Panc1 (cell line): ENCODE measurements around the gene RPA3. TPM values are rescaled to one million over a fixed set of nuclear protein-coding genes. Genes with fewer than 3 reads are reported as not detected.

Source experiments
- ATAC-seq: fragments of 200-7000 bp; cut with Tn5 transposase; 2 replicates; pipeline ENCODE4 v1.9.1; 2020; ENCODE audit warnings: mild to moderate bottlenecking, moderate library complexity
- BruUV-seq: library from RNA; stranded (reverse); fragments of 400-500 nt; replicated peaks from 2 replicates; lab custom pipeline; 2021; lab: Mats Ljungman, UMichigan
- CTCF ChIA-PET: fragments of 300-600 bp; sonication (Branson Sonifier 250); formaldehyde crosslinking; loops from one replicate; lab custom pipeline; 2022; ENCODE audit warnings: antibody characterized with exemption; lab: Charles Lee
- POLR2A ChIA-PET: fragments of 300-600 bp; sonication (Branson Sonifier 250); formaldehyde crosslinking; loops from one replicate; lab custom pipeline; 2022; ENCODE audit warnings: antibody characterized with exemption; lab: Charles Lee
- DNase-seq: peaks from one replicate; pipeline ENCODE4 v3.0.0-alpha.2; 2010; ENCODE audit warnings: low read depth, low spot score
- H3K27ac ChIP-seq: 2 replicates; pipeline ENCODE4 v1.5.1; 2011; ENCODE audit warnings: mild to moderate bottlenecking, low read length, inconsistent platforms
- H3K27me3 ChIP-seq: fragments of 200-500 bp; sonication (Bioruptor generic); 2 replicates; pipeline ENCODE4 v1.6.0; 2014; ENCODE audit warnings: low read length, inconsistent platforms; ENCODE audit not compliant: control insufficient read depth, insufficient read depth
- H3K36me3 ChIP-seq: fragments of 200-500 bp; sonication (Bioruptor generic); 2 replicates; pipeline ENCODE4 v1.5.1; 2014; ENCODE audit warnings: inconsistent platforms, mild to moderate bottlenecking, low read length, moderate library complexity; ENCODE audit not compliant: control insufficient read depth, insufficient read depth
- H3K4me1 ChIP-seq: 2 replicates; pipeline ENCODE4 v1.5.1; 2011; ENCODE audit warnings: inconsistent platforms, mild to moderate bottlenecking, low read length, moderate library complexity; ENCODE audit not compliant: control insufficient read depth, insufficient read depth
- H3K4me3 ChIP-seq, 2 experiments: 2 replicates each; pipeline ENCODE4 v1.5.1; 2011 to 2012; ENCODE audit warnings: low read depth in 2 of 2, low read length in 2 of 2, mild to moderate bottlenecking in 2 of 2, inconsistent platforms in 1 of 2, moderate library complexity in 1 of 2
- H3K9me3 ChIP-seq: fragments of 200-500 bp; sonication (Bioruptor generic); 2 replicates; pipeline ENCODE4 v1.5.1; 2014; ENCODE audit warnings: low read depth, mild to moderate bottlenecking, inconsistent platforms, low read length, moderate library complexity; ENCODE audit not compliant: control insufficient read depth, insufficient read depth
- POLR2AphosphoS5 ChIP-seq: IDR thresholded peaks from 2 replicates; pipeline ENCODE4 v1.6.1; 2012; ENCODE audit warnings: mild to moderate bottlenecking, low read depth, low read length, moderate library complexity
- SIN3A ChIP-seq: IDR thresholded peaks from 2 replicates; pipeline ENCODE4 v1.6.1; 2012; ENCODE audit warnings: low read depth, mild to moderate bottlenecking, low read length, moderate library complexity, borderline replicate concordance; ENCODE audit not compliant: insufficient read depth
- TCF7L2 ChIP-seq: IDR thresholded peaks from 2 replicates; pipeline ENCODE4 v1.6.1; 2011; ENCODE audit warnings: mild to moderate bottlenecking, low read depth, low read length, inconsistent platforms
- in situ Hi-C: cut with HindIII; loops from 2 replicates; pipeline ENCODE4 v1.10.0; 2016; ENCODE audit warnings: low sequenced_read_pairs, low pct_unique_long_range_greater_than_20kb
- intact Hi-C: fragments of 100-400 bp; cut with micrococcal nuclease; formaldehyde crosslinking; loops from one replicate; pipeline ENCODE4 v1.10.0; 2022; ENCODE audit not compliant: unreplicated experiment
- total RNA-seq: library from RNA; stranded (reverse); gene quantifications from one replicate; pipeline ENCODE4 v1.2.1, GENCODE V29; 2021; ENCODE audit not compliant: unreplicated experiment
- TF ChIP-seq, protein P1 (sequence below), 2 experiments: IDR thresholded peaks; 2 replicates each; pipeline ENCODE4 v1.6.1; 2011 to 2012; ENCODE audit warnings: low read depth in 2 of 2, control low read depth in 1 of 2, low read length in 1 of 2, mild to moderate bottlenecking in 1 of 2, moderate library complexity in 1 of 2; ENCODE audit not compliant: insufficient read depth in 1 of 2
- TF ChIP-seq, protein P2 (sequence below): fragments of 450-650 bp; IDR thresholded peaks from 2 replicates; pipeline ENCODE4 v1.5.1; 2017; ENCODE audit warnings: mild to moderate bottlenecking

Gene RPA3
- total RNA-seq, 1 experiment from 2014 or later, result 93.5 TPM

GRCh38 chr7:7628476-7628875, 89.9 kb downstream of the RPA3 start:
- POLR2A ChIA-PET, result no interaction called here
- H3K36me3 ChIP-seq, result no peaks in the 10 kb centered on the region
- intact Hi-C loops, result no loop called here
- no peak overlapping the region for H3K27ac ChIP-seq
- no peak overlapping the region for H3K4me3 ChIP-seq
- no peaks in the 10 kb centered on the region for H3K27me3 ChIP-seq
- ATAC-seq (no peak), DNase-seq (no peak)
- CTCF ChIA-PET, result no interaction called here
- no TSS peak for BruUV-seq
- TF ChIP-seq SIN3A (no peak), POLR2AphosphoS5 (no peak), TCF7L2 (no peak)
- TF ChIP-seq, protein P1, sequence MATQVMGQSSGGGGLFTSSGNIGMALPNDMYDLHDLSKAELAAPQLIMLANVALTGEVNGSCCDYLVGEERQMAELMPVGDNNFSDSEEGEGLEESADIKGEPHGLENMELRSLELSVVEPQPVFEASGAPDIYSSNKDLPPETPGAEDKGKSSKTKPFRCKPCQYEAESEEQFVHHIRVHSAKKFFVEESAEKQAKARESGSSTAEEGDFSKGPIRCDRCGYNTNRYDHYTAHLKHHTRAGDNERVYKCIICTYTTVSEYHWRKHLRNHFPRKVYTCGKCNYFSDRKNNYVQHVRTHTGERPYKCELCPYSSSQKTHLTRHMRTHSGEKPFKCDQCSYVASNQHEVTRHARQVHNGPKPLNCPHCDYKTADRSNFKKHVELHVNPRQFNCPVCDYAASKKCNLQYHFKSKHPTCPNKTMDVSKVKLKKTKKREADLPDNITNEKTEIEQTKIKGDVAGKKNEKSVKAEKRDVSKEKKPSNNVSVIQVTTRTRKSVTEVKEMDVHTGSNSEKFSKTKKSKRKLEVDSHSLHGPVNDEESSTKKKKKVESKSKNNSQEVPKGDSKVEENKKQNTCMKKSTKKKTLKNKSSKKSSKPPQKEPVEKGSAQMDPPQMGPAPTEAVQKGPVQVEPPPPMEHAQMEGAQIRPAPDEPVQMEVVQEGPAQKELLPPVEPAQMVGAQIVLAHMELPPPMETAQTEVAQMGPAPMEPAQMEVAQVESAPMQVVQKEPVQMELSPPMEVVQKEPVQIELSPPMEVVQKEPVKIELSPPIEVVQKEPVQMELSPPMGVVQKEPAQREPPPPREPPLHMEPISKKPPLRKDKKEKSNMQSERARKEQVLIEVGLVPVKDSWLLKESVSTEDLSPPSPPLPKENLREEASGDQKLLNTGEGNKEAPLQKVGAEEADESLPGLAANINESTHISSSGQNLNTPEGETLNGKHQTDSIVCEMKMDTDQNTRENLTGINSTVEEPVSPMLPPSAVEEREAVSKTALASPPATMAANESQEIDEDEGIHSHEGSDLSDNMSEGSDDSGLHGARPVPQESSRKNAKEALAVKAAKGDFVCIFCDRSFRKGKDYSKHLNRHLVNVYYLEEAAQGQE (IDR thresholded peaks at IDR 0.05; ENCODE audit: insufficient read depth in 1 of 2, low read depth in 2 of 2, low read length in 1 of 2), result no peak
- TF ChIP-seq, protein P2, sequence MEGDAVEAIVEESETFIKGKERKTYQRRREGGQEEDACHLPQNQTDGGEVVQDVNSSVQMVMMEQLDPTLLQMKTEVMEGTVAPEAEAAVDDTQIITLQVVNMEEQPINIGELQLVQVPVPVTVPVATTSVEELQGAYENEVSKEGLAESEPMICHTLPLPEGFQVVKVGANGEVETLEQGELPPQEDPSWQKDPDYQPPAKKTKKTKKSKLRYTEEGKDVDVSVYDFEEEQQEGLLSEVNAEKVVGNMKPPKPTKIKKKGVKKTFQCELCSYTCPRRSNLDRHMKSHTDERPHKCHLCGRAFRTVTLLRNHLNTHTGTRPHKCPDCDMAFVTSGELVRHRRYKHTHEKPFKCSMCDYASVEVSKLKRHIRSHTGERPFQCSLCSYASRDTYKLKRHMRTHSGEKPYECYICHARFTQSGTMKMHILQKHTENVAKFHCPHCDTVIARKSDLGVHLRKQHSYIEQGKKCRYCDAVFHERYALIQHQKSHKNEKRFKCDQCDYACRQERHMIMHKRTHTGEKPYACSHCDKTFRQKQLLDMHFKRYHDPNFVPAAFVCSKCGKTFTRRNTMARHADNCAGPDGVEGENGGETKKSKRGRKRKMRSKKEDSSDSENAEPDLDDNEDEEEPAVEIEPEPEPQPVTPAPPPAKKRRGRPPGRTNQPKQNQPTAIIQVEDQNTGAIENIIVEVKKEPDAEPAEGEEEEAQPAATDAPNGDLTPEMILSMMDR, result no peak
- H3K9me3 ChIP-seq, result no peaks in the 10 kb centered on the region
- H3K4me1 ChIP-seq, result no peaks in the 10 kb centered on the region
- in situ Hi-C loops, result no loop called here

DNA sequence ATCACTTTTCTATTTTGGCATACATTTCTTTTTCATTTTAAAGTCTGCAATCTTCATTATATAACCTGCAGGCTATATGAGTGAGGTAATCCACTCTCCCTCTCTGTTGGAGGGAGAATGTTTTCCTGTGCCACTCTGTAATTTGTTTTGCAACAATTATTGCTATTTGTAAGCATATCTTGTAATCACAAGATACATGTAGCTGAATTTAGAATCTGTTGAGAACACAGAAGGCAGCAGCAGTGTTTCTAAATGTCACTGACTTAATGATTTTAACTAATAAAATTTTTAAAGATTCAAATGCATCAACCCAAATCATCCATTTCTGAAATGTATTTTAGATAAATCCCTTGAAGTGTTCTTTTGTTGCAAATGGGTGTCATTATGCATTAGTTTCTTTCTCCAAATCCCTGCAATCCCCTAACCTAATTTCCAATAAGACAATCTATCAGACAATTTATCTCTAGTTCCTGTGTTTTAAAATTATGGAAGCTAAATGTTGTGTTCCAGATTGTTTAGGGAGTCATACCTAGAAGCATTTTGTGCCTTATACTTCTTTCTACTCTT, 97.7 kb downstream of the RPA3 start:
- DNase-seq (no peak), ATAC-seq (no peak)
- ChIA-PET POLR2A (no interaction called here), CTCF (no interaction called here)
- intact Hi-C loops, result no loop called here
- BruUV-seq, result no TSS peak
- Histone ChIP-seq H3K4me3 (no peak overlapping the region), H3K27ac (no peak overlapping the region), H3K27me3 (no peaks in the 10 kb centered on the region; the same call in 1 of the 2 replicates), H3K9me3 (no peaks in the 10 kb centered on the region), H3K36me3 (no peaks in the 10 kb centered on the region), H3K4me1 (no peaks in the 10 kb centered on the region)
- in situ Hi-C loops, result no loop called here
- TF ChIP-seq, protein P2, result no peak
- TF ChIP-seq, protein P1 (IDR thresholded peaks at IDR 0.05; ENCODE audit: insufficient read depth in 1 of 2, low read depth in 2 of 2, low read length in 1 of 2), result no peak
- TF ChIP-seq POLR2AphosphoS5 (no peak), TCF7L2 (no peak), SIN3A (no peak)
